ENCODE measurements around the gene SESTD1.
"Not testable (repeated sequence)": the region's sequence is repeated elsewhere in the genome, so short reads cannot be mapped to it uniquely, and the experiment has no call there.

Gene SESTD1

DNA sequence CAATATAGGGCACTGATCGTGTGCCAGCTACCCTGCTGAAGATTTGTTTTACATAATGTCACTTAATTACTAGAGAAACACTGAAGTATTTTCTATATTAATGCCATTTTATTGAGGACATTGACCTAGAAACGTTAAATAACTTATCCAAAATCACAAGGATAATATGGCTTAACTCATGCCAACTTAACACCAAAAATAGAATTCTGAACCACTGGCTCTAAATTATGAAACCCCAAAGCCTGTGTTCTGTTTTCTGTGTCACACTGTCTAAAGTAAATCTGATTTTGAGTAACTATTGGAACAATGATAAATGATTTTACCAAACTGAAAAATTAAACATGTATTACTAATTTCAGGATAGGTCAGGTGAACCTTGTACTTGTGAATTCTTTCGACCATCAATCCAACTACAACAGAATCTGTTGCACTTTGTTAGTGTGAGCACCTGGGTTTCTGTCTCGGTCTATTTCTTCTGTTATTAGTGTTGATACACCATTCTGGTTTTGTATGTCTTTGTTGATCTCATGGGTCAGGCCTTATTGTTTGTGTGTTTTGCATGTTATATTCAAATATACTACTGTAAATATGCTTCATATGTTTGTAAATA, 166.4 kb downstream of the SESTD1 start:
- TF ChIP-seq, protein P1, sequence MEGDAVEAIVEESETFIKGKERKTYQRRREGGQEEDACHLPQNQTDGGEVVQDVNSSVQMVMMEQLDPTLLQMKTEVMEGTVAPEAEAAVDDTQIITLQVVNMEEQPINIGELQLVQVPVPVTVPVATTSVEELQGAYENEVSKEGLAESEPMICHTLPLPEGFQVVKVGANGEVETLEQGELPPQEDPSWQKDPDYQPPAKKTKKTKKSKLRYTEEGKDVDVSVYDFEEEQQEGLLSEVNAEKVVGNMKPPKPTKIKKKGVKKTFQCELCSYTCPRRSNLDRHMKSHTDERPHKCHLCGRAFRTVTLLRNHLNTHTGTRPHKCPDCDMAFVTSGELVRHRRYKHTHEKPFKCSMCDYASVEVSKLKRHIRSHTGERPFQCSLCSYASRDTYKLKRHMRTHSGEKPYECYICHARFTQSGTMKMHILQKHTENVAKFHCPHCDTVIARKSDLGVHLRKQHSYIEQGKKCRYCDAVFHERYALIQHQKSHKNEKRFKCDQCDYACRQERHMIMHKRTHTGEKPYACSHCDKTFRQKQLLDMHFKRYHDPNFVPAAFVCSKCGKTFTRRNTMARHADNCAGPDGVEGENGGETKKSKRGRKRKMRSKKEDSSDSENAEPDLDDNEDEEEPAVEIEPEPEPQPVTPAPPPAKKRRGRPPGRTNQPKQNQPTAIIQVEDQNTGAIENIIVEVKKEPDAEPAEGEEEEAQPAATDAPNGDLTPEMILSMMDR (IDR thresholded peaks at IDR 0.05; ENCODE audit: control insufficient read depth, extremely low read depth, insufficient read depth) = no peak
- DNase-seq (ENCODE audit: low read depth) = no peak
- no peak overlapping the region for H3K4me3 ChIP-seq (ENCODE audit: low read depth, low read length)

- TF ChIP-seq, protein P1 (IDR thresholded peaks at IDR 0.05; ENCODE audit: control insufficient read depth, extremely low read depth, insufficient read depth) = no peak
- H3K4me3 ChIP-seq (ENCODE audit: low read depth, low read length) = no peak overlapping the region
- no peak for DNase-seq (ENCODE audit: low read depth)
Measured at GRCh38 chr2:179097131-179097530, 167.5 kb downstream of the SESTD1 start.

DNA sequence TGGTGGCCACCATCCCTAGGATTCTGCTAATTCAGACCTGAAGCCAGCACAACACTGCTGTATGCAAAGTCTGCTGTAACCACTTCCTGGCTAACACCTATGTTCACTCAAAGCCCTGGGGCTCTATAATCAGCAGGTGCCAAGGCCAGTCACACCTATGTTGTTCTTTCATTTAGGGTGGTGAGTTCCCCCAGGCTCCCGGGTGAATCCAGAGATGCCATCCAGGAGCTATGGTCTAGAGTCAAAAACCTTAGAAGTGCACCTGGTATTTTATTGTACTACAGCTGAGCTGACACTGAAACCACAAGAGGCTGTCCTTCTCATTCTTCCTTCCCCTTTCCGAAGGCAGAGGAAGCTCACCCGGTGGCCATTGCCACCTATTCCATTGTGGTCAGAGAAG, 168.5 kb downstream of the SESTD1 start:
- DNase-seq (ENCODE audit: low read depth) = no peak
- TF ChIP-seq, protein P1 (IDR thresholded peaks at IDR 0.05; ENCODE audit: control insufficient read depth, extremely low read depth, insufficient read depth) = no peak
- H3K4me3 ChIP-seq (ENCODE audit: low read depth, low read length) = no peak overlapping the region

DNA sequence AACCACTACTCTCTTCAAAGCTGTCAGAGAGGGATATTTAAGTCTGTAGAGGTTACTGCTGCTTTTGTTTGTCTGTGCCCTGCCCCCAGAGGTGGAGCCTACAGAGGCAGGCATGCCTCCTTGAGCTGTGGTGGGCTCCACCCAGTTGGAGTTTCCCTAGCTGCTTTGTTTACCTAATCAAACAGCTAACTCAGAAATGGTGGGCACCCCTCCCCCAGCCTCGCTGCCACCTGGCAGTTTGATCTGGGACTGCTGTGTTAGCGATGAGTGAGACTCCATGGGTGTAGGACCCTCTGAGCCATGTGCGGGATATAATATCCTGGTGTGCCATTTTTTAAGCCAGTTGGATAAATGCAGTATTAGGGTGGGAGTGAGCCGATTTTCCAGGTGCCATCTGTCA, 171.7 kb downstream of the SESTD1 start:
- DNase-seq (ENCODE audit: low read depth); H3K4me3 ChIP-seq (ENCODE audit: low read depth, low read length): not testable (repeated sequence)

GRCh38 chr2:179082697-179083096, 181.9 kb downstream of the SESTD1 start:
- no peak for DNase-seq (ENCODE audit: low read depth)

GRCh38 chr2:179081954-179082353, 182.7 kb downstream of the SESTD1 start:
- no peak for DNase-seq (ENCODE audit: low read depth)
- TF ChIP-seq, protein P1 (IDR thresholded peaks at IDR 0.05; ENCODE audit: control insufficient read depth, extremely low read depth, insufficient read depth) = no peak
- no peak overlapping the region for H3K4me3 ChIP-seq (ENCODE audit: low read depth, low read length)

More at GRCh38 chr2:179082697-179083096, 181.9 kb downstream of the SESTD1 start:
- TF ChIP-seq, protein P1 (IDR thresholded peaks at IDR 0.05; ENCODE audit: control insufficient read depth, extremely low read depth, insufficient read depth) = no peak
- no peak overlapping the region for H3K4me3 ChIP-seq (ENCODE audit: low read depth, low read length)

DNA sequence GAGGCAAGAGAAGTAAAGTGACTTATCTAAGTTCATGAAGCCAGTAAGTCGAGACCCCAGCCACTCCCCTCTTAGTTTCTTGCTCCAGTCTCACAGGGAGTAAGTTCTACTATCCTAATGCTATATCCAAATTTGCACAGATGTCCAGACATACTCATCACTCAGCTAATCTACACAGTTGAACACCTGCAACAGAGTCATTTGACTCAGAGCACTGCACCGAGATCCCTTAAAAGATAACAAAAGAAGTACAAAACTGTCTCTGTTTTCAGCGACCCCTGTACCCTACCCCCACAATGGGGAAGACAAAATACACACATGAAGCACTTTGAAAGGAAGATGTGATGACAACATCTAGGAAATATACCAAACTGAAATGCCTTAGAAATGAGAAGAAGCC, 192.1 kb downstream of the SESTD1 start:
- TF ChIP-seq, protein P1 (IDR thresholded peaks at IDR 0.05; ENCODE audit: control insufficient read depth, extremely low read depth, insufficient read depth) = no peak
- DNase-seq (ENCODE audit: low read depth) = no peak
- H3K4me3 ChIP-seq (ENCODE audit: low read depth, low read length) = no peak overlapping the region
